ENCODE results near the gene GNG14.
A peak's percentile ranks its signal among the peaks of the same experiment; 100 is the strongest.
"Not testable (repeated sequence)": the region's sequence is repeated elsewhere in the genome, so short reads cannot be mapped to it uniquely, and the experiment has no call there.

GNG14 gene

DNA sequence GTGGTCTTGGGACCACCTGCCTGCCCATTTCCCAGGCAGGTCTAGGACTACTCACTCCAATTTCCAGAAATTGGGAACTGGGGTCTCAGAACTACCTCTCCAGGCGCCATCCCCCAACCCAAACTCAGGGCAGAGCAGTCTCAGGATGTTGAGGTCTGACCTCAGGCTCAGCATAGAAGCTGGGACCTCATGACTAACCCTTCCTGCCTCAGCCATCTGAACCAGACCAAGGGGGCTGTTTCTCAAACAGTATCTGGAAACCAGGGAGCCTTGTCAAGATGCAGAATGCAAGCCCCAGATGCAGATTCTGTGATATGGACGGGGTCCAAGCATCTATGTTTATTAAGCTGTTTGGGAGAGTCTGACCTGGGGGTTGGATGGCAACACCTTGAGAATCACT lies 7.3 kb downstream of the GNG14 start:
- no peak overlapping the region for H3K27ac ChIP-seq
- no peaks in the 10 kb centered on the region for H3K27me3 ChIP-seq
- H3K4me3 ChIP-seq, result no peak overlapping the region
- TF ChIP-seq Cebpa-rat (IDR thresholded peaks at IDR 0.05), result no peak
- peak overlapping the region; percentile 97 for H3K4me2 ChIP-seq
- peaks cover 18% of the 10 kb centered on the region for H4K20me1 ChIP-seq
- no peaks in the 10 kb centered on the region for H3K9me3 ChIP-seq
- peaks cover 38% of the 10 kb centered on the region for H3K36me3 ChIP-seq
- H3K4me1 ChIP-seq, result peaks cover 51% of the 10 kb centered on the region
- no peak overlapping the region for H3K9ac ChIP-seq

DNA sequence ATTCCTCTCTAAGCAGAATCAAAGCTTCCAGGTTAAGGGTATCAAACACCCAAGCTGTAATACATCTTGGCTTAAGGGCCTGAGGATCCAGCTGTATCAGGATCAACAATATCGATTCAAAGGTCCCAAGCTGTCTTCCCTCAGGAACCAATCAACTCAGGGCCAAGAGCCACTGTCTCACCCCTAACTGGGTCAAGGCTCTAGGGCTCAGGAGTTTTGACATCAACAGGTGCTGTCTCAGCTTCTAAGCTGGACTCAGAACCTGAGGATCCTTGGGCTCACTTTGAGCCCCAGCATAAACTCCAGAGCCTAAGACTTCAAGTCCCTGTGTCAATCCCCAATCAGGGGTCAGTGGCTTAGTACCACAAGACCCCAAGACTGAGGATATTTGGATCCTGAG lies 7.7 kb downstream of the GNG14 start:
- Histone ChIP-seq H3K27ac (no peak overlapping the region), H3K27me3 (no peaks in the 10 kb centered on the region), H3K4me2 (peak overlapping the region; percentile 97), H3K4me1 (peaks cover 46% of the 10 kb centered on the region), H3K9me3 (no peaks in the 10 kb centered on the region), H3K9ac (no peak overlapping the region; the same call in 1 of the 2 replicates), H4K20me1 (peaks cover 20% of the 10 kb centered on the region), H3K36me3 (peaks cover 42% of the 10 kb centered on the region), H3K4me3 (peak overlapping the region; percentile 90)
- TF ChIP-seq Cebpa-rat (IDR thresholded peaks at IDR 0.05), result no peak

DNA sequence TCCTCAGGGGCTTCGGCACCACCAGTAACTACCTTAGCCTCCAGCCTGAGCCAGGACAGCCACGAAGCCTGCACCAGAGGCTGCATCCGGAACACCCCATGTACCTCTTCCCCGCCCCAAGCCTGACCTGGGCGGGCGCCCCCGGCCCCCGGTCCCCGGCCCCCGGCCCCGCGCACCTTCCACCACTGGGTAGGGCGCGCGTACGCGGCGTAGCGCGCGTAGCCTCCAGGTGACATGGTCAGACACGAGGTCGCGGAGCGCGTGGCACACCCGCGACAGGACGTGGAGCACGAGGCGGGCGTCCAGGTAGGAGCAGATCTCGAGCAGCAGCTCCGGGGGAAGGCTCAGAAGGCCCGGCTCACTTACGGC lies 8.2 kb downstream of the GNG14 start:
- Histone ChIP-seq H3K4me1 (peaks cover 42% of the 10 kb centered on the region), H4K20me1 (peaks cover 20% of the 10 kb centered on the region), H3K4me2 (peak overlapping the region; percentile 97), H3K27ac (peak overlapping the region; percentile 75), H3K36me3 (peaks cover 45% of the 10 kb centered on the region), H3K27me3 (no peaks in the 10 kb centered on the region), H3K9ac (peak overlapping the region; percentile 80), H3K4me3 (peak overlapping the region; percentile 90), H3K9me3 (no peaks in the 10 kb centered on the region)
- no peak for TF ChIP-seq Cebpa-rat (IDR thresholded peaks at IDR 0.05)

DNA sequence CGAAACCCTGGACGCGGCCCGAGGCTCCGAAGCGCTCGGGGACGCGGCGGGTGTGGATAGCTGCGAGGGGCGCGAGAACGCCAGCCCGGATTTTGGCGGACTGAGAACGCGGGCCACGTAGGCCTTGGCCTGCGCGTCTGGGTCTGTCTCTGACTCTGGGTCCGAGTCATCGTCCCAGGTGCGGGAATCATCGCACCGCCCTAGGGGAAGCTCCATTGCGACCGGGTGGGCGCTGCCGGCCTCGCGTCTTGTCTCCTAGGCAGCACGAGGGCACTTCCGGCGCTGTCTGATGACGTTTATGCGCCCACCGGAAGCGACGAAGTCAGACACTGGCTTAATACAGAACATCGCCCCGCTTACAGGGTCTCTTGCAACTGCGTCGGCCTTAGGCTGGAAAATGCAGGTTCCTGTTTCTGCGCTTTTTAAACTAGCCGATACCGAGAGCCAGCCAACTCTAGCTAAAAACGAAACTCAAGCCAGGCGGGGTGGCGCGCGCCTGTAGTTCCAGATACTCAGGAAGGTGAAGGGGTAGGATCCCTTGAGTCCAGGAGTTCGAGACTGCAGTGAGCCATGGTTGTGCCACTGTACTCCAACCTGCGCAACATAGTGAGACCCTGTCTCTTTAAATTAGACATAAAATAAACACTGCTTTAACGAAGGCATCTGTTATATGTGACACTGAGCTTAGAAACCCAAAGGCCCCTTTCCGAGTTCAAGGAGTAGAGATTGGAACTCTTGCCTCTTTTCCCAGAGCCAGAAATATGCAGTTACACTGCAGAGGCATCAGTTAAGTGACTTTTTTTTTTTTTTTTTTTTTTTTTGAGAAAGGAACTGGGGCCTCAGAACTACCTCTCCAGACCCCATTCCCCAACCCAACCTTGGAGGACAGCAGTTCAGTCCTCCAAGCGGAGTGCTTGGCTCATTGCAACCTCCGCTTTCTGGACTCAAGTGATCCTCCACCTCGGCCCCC lies 8.9 kb downstream of the GNG14 start, which contains the start of gene FBXW9:
Gene FBXW9 (minus strand): TSS at position 266 of the 970 bp plus-strand sequence. CDS start 50 bp downstream, at position 216.
- Histone ChIP-seq H3K36me3 (peaks cover 46% of the 10 kb centered on the region), H4K20me1 (peaks cover 26% of the 10 kb centered on the region), H3K27me3 (no peaks in the 10 kb centered on the region), H3K4me3 (peak within 1 kb of the TSS; percentile 90), H3K4me2 (peak within 1 kb of the TSS; percentile 97), H3K9ac (peak within 1 kb of the TSS; percentile 80), H3K27ac (peak within 1 kb of the TSS; percentile 75), H3K9me3 (no peaks in the 10 kb centered on the region), H3K4me1 (peaks cover 35% of the 10 kb centered on the region)
- TF ChIP-seq Cebpa-rat (IDR thresholded peaks at IDR 0.05), result no peak

DNA sequence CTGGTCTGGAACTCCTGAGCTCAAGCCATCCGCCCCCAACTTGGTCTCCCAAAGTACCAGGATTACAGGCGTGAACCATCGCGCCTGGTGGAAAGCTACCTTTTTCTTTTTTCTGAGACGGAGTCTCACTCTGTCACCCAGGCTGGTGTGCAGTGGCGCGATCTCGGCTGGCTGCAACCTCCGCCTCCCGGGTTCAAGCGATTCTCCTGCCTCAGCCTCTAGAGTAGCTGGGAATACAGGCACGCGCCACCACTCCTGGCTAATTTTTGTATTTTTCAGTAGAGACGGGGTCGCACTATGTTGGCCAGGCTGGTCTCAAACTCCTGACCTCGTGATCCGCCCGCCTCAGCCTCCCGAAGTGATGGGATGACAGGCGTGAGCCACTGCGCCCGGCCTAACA lies 9.6 kb downstream of the GNG14 start:
- Histone ChIP-seq H3K27ac (peak overlapping the region; percentile 75), H4K20me1 (peaks cover 34% of the 10 kb centered on the region), H3K36me3 (peaks cover 54% of the 10 kb centered on the region), H3K4me3 (peak overlapping the region; percentile 90), H3K4me1 (peaks cover 34% of the 10 kb centered on the region), H3K4me2 (peak overlapping the region; percentile 97), H3K9ac (peak overlapping the region; percentile 80)
- H3K27me3 ChIP-seq, H3K9me3 ChIP-seq: not testable (repeated sequence)

DNA sequence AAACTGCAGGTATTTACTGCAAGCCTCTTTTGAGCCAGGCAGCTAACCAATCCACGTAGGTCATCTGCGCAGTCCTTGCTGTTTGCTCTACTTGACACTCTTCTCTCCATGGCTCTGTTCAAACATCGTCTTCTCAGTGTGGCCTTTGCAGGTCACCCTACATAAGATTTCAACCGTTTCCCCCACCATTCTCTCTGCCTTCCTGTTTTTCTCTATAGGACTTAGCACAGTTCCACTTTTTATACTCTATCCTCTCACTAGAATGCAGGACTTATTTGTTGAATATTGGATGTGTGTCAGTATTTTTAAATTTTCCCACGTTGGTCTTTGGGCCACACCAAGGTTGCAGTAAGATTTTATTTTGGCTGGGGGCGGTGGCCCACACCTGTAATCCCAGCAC lies 10.3 kb downstream of the GNG14 start:
- Histone ChIP-seq H3K36me3 (peaks cover 54% of the 10 kb centered on the region), H3K27ac (no peak overlapping the region), H3K4me3 (no peak overlapping the region), H3K4me2 (0 out of 2 replicates have a peak overlapping the region, but pooled peaks have one; percentile 97), H3K4me1 (peaks cover 34% of the 10 kb centered on the region), H3K9ac (0 out of 2 replicates have a peak overlapping the region, but pooled peaks have one; percentile 24), H3K27me3 (no peaks in the 10 kb centered on the region), H3K9me3 (no peaks in the 10 kb centered on the region), H4K20me1 (peaks cover 41% of the 10 kb centered on the region)
- no peak for TF ChIP-seq Cebpa-rat (IDR thresholded peaks at IDR 0.05)

DNA sequence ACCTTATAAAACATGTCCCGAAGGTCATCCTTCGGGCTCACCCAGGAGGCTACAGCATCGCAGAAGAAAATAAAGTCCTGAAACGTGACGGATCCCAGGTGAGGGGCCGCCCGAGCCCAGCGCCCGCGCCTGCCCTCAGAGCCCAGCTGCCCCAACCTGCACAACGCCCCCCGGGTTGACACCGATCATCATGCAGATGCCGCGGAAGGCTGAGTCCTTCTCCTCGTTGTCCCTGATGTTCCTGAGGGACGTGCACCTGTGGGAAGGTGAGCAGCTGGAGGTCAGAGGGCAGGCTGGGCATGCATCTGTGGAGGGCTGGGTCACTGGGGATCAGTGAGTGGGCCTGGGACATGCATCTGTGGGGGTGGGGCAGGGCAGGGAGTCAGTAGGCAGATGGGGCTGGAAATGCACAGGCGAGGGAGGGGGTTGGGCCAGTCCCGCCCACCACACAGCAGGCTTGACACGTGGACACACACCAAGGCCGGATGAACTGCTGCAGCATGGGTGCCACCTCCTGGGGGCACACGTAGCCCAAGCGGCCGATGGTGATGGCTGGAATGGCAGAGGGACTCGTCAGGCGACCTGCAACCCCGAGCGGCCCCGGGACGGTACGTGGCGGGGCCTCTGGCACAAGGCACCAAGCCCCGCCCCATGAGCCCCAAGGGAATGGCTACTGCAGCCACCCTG lies 13.9 kb downstream of the GNG14 start:
- Histone ChIP-seq H3K27ac (no peak overlapping the region), H3K27me3 (no peaks in the 10 kb centered on the region), H3K4me2 (no peak overlapping the region), H3K9me3 (no peaks in the 10 kb centered on the region), H3K4me3 (no peak overlapping the region), H4K20me1 (peaks cover 74% of the 10 kb centered on the region), H3K9ac (no peak overlapping the region), H3K4me1 (peaks cover 19% of the 10 kb centered on the region), H3K36me3 (peaks cover 90% of the 10 kb centered on the region)
- TF ChIP-seq Cebpa-rat (IDR thresholded peaks at IDR 0.05), result no peak

DNA sequence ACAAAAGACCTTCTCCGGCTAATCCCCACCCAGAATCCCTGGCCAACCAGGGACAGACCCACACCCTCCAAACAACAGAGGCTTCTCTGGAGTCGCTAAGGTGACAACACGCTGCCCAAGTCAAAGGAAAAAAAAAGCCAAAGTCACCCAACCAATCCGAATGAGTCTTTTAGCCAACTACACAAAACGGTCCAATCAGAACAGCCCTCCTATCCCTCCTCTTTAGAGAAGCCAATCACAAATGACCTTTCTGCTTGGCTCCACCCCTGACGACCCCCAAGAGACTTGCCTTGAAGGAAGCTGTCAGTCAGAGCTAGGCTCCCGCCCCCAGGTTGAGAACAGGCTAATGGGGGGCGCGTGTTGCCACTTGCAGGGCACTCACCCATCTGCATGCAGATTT lies 15.2 kb downstream of the GNG14 start:
- H3K27ac ChIP-seq, result no peak overlapping the region
- TF ChIP-seq Cebpa-rat (IDR thresholded peaks at IDR 0.05), result no peak
- no peak overlapping the region for H3K9ac ChIP-seq
- H4K20me1 ChIP-seq, result peaks cover 78% of the 10 kb centered on the region
- no peak overlapping the region for H3K4me2 ChIP-seq
- H3K36me3 ChIP-seq, result peaks cover 100% of the 10 kb centered on the region
- no peak overlapping the region for H3K4me3 ChIP-seq
- H3K27me3 ChIP-seq, result no peaks in the 10 kb centered on the region
- peaks cover 6% of the 10 kb centered on the region; the same call in 1 of the 2 replicates for H3K4me1 ChIP-seq
- no peaks in the 10 kb centered on the region for H3K9me3 ChIP-seq

DNA sequence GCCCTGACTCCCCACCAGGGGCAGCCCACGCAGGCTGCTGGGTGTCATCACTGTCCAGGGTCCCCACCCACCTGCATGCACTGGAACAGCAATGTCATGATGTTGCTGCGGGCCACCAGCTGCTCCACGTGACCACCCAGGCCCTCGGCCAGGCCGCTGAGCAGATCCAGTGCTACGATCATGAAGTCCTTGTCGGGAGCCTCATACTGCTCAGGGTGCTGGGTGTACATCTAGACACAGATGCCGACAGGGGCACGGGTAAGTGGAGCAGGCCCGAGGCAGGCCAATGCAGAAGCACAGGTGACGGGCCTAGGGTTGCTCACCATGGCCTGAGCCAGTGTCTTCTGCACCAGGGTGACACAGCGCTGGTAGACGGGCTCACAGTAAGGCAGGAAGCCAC lies 17.4 kb downstream of the GNG14 start:
- Histone ChIP-seq H3K4me3 (no peak overlapping the region), H4K20me1 (peaks cover 66% of the 10 kb centered on the region), H3K9me3 (no peaks in the 10 kb centered on the region), H3K36me3 (peaks cover 100% of the 10 kb centered on the region), H3K4me2 (no peak overlapping the region), H3K4me1 (no peaks in the 10 kb centered on the region), H3K27me3 (no peaks in the 10 kb centered on the region), H3K27ac (no peak overlapping the region), H3K9ac (no peak overlapping the region; the same call in 1 of the 2 replicates)
- no peak for TF ChIP-seq Cebpa-rat (IDR thresholded peaks at IDR 0.05)

Data from BLaER1 (cell line).